ENCODE measurements around the gene BAIAP2. TPM values are rescaled to one million over a fixed set of nuclear protein-coding genes. Genes with fewer than 3 reads are reported as not detected.

BAIAP2 gene
- total RNA-seq, 2 experiments from 2014 or later: 5.9 to 6.3 TPM

DNA sequence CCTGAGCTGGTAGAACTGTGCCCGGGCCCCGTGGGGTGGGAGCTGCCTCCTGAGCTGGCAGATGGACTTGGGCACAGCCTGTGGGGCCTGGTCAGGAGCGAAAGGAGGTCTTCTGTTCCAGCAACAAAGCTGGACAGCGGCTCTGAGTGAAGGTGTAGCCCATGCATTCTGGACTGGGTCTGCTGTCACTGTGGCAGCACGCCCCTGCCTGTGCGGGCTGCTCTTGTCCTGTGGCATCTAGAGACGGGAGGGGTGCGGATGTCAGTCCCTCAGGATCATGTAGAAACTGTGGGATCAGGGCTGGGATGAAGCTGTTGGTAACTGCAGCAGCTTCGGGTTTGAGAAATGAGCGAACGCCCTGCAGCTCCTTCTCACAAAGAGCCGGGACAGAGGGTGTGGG is 19.4 kb downstream of the BAIAP2 start:
- Mint-ChIP-seq H3K27me3 (no peaks in the 10 kb centered on the region), H3K4me1 (ENCODE audit: low read depth) (peaks cover 13% of the 10 kb centered on the region), H3K4me3 (no peak overlapping the region), H3K27ac (no peak overlapping the region), H3K36me3 (ENCODE audit: low read depth) (no peaks in the 10 kb centered on the region), H3K9me3 (no peaks in the 10 kb centered on the region)
- intact Hi-C loops (cut with micrococcal nuclease): no loop called here
- TF ChIP-seq, protein P1, sequence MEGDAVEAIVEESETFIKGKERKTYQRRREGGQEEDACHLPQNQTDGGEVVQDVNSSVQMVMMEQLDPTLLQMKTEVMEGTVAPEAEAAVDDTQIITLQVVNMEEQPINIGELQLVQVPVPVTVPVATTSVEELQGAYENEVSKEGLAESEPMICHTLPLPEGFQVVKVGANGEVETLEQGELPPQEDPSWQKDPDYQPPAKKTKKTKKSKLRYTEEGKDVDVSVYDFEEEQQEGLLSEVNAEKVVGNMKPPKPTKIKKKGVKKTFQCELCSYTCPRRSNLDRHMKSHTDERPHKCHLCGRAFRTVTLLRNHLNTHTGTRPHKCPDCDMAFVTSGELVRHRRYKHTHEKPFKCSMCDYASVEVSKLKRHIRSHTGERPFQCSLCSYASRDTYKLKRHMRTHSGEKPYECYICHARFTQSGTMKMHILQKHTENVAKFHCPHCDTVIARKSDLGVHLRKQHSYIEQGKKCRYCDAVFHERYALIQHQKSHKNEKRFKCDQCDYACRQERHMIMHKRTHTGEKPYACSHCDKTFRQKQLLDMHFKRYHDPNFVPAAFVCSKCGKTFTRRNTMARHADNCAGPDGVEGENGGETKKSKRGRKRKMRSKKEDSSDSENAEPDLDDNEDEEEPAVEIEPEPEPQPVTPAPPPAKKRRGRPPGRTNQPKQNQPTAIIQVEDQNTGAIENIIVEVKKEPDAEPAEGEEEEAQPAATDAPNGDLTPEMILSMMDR (IDR thresholded peaks at IDR 0.05): no peak
- ChIA-PET CTCF (no interaction called here), POLR2A (no interaction called here)
- DNase-seq (no peak), ATAC-seq (no peak)

DNA sequence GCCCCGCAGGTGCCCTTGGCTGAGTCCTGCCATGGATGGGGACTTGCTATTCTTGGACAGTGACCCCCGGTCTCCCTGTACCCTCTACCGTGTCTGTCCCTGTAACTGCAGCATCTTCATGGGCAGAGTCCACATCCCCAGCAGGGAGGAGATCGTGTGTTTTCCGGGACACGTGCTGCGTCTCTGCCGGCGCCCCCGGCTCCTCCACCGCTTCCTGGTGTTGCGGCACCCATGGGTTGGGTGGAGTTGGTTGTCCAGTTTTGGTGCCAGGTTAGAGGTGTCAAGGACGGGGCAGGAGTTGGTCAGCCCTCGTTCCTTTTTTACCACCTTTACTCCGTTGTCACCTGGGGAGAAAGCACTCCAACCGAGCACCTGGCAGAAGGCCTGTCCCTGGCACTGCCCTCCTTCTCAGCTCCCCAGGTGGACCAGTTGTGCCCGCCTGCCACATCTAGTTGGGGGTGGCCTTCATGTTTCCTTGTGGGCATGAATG is 20.0 kb downstream of the BAIAP2 start:
- H3K4me3 Mint-ChIP-seq: no peak overlapping the region
- H3K27me3 Mint-ChIP-seq: no peaks in the 10 kb centered on the region
- peaks cover 10% of the 10 kb centered on the region for H3K4me1 Mint-ChIP-seq (ENCODE audit: low read depth)
- DNase-seq (no peak), ATAC-seq (no peak)
- POLR2A ChIA-PET: no interaction called here
- CTCF ChIA-PET: no interaction called here
- TF ChIP-seq, protein P1 (IDR thresholded peaks at IDR 0.05): no peak
- intact Hi-C loops (cut with micrococcal nuclease): no loop called here
- H3K9me3 Mint-ChIP-seq: no peaks in the 10 kb centered on the region
- no peaks in the 10 kb centered on the region for H3K36me3 Mint-ChIP-seq (ENCODE audit: low read depth)
- no peak overlapping the region for H3K27ac Mint-ChIP-seq

DNA sequence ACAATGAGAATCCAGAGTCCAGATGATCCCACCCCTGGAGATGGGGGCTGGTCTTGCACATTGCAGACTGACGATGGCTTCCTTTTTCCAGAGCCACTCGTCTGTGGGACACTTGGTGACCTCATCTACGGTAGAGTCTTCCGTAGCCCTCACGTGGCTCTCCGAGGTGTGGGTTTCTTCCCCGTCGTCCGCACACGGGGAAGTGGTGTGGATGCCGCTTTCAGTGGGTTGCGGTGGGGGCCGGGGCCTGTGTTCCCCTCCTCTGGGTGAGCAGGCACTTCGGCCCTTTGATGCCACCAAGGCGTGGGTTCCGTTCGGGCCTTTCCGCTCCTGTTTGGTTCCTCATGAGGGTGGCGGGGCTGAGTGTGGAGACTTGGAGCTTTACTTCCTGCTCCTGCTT is 21.4 kb downstream of the BAIAP2 start:
- TF ChIP-seq, protein P1 (IDR thresholded peaks at IDR 0.05): no peak
- ATAC-seq: no peak
- H3K9me3 Mint-ChIP-seq: no peaks in the 10 kb centered on the region
- ChIA-PET CTCF (interaction anchor here (1.4 kb wide), 1 partner anchor 33 kb away, joined by 3 read pairs; no protein-coding TSS in a partner anchor), POLR2A (interaction anchor here (0.5 kb wide), 1 partner anchor 37 kb away, joined by 4 read pairs; no protein-coding TSS in a partner anchor)
- H3K27me3 Mint-ChIP-seq: no peaks in the 10 kb centered on the region
- no peak overlapping the region for H3K27ac Mint-ChIP-seq
- no peaks in the 10 kb centered on the region for H3K36me3 Mint-ChIP-seq (ENCODE audit: low read depth)
- peaks cover 5% of the 10 kb centered on the region for H3K4me1 Mint-ChIP-seq (ENCODE audit: low read depth)
- H3K4me3 Mint-ChIP-seq: no peak overlapping the region
- no peak for DNase-seq
- intact Hi-C loops (cut with micrococcal nuclease): no loop called here

DNA sequence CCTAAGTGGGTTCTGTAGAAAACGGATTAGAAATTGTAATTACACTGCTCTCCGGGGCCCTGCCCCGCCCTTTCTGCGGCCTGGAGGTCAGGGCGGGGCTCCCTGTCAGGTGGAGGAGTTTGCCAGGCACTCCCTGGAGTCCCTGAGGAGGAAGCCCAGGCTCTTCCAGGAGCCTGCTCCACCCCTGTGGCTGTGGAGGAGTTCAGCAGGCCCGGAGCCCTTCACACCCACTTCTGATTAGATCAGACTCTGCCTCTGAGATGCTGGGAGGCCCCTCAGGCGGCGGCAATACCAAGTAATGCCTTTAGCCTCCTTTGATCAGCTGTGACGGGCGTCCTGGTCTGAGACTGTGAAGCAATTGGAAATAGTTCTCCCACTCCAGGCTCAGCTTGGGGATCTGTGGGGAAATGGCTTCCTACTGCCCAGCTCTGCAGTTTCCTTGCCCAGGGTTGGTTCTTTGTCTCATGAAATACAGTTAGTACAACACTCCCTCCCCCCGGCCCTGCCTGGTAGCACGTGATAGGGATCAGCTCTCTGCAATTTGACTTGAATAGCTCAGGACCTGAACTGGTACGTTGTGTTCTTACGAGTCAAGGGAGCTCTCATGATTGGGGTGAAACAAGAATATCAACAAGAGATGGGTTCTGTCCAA is 22.3 kb downstream of the BAIAP2 start:
- Mint-ChIP-seq H3K36me3 (ENCODE audit: low read depth) (no peaks in the 10 kb centered on the region), H3K4me1 (ENCODE audit: low read depth) (peaks cover 5% of the 10 kb centered on the region), H3K27ac (no peak overlapping the region), H3K4me3 (no peak overlapping the region), H3K9me3 (no peaks in the 10 kb centered on the region), H3K27me3 (no peaks in the 10 kb centered on the region)
- no peak for DNase-seq
- ChIA-PET POLR2A (no interaction called here), CTCF (interaction anchor here (1.2 to 1.4 kb wide), 2 partner anchors 33 to 44 kb away, joined by 3 read pairs; no protein-coding TSS in a partner anchor)
- ATAC-seq: no peak
- TF ChIP-seq, protein P1 (IDR thresholded peaks at IDR 0.05): no peak
- intact Hi-C loops (cut with micrococcal nuclease): no loop called here

DNA sequence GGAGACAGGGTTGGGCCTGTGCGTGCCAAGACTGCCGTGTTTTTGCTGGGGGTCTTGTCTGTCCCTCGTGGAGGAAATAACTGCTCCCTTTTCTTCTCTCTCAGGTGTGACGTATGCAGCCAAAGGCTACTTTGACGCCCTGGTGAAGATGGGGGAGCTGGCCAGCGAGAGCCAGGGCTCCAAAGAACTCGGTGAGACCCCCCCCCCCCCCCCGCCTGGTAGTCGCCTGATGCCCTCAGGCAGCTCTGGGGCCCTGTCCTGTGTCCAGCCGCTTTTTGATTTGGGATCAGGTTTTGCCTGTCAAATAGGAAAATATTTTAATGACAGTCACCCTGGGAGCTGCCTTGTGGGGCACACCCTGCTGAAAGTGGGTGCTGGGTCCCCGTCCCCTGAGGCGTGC is 22.8 kb downstream of the BAIAP2 start:
- peaks cover 5% of the 10 kb centered on the region for H3K4me1 Mint-ChIP-seq (ENCODE audit: low read depth)
- no peaks in the 10 kb centered on the region for H3K36me3 Mint-ChIP-seq (ENCODE audit: low read depth)
- intact Hi-C loops (cut with micrococcal nuclease): no loop called here
- H3K27me3 Mint-ChIP-seq: no peaks in the 10 kb centered on the region
- H3K4me3 Mint-ChIP-seq: no peak overlapping the region
- ATAC-seq (no peak), DNase-seq (no peak)
- H3K9me3 Mint-ChIP-seq: no peaks in the 10 kb centered on the region
- H3K27ac Mint-ChIP-seq: peak overlapping the region; percentile 38
- CTCF ChIA-PET: interaction anchor here (1.2 kb wide), 1 partner anchor 44 kb away, joined by 3 read pairs; no protein-coding TSS in a partner anchor
- TF ChIP-seq, protein P1 (IDR thresholded peaks at IDR 0.05): no peak
- POLR2A ChIA-PET: no interaction called here

All from activated CD8-positive, alpha-beta T cell treated with anti-CD3 and anti-CD28 coated beads for 36 hours (primary cell).